H1 (cell line): Measurements from ENCODE around the gene SCP2. TPM values are rescaled to one million over a fixed set of nuclear protein-coding genes. Genes with fewer than 3 reads are reported as not detected.

Experiments
- CTCF ChIA-PET: fragments of 300-600 bp; sonication (Branson Sonifier 250); formaldehyde crosslinking; loops from one replicate; lab custom pipeline; 2021; ENCODE audit not compliant: partially characterized antibody; lab: Charles Lee
- POLR2A ChIA-PET: fragments of 300-600 bp; sonication (Branson Sonifier 250); formaldehyde crosslinking; loops from one replicate; lab custom pipeline; 2021; ENCODE audit warnings: inconsistent platforms; ENCODE audit not compliant: partially characterized antibody; lab: Charles Lee
- DNase-seq, 2 experiments: peaks; one replicate each; pipeline versions ENCODE4 v3.0.0 to v3.0.0-alpha.2; 2010 to 2022; ENCODE audit warnings: low spot score in 2 of 2, low read depth in 1 of 2, mixed read lengths in 1 of 2
- FAIRE-seq: peaks from 2 replicates; lab custom pipeline; 2011; peaks lifted over from hg19 to GRCh38; lab: Jason Lieb, UNC
- H2AFZ ChIP-seq: 2 replicates; pipeline ENCODE4 v1.8.1; 2012; ENCODE audit warnings: low read length, inconsistent platforms
- H2AK5ac ChIP-seq: 2 replicates; pipeline ENCODE4 v1.6.1; 2013; ENCODE audit warnings: low read depth, low read length
- H2BK120ac ChIP-seq: replicated peaks from 2 replicates; pipeline ENCODE3; 2013; ENCODE audit warnings: low read depth, low read length, inconsistent platforms
- H2BK12ac ChIP-seq: 2 replicates; pipeline ENCODE4 v1.6.1; 2013; ENCODE audit warnings: low read depth, low read length
- H2BK15ac ChIP-seq: 2 replicates; pipeline ENCODE4 v1.6.1; 2013; ENCODE audit warnings: low read length
- H2BK20ac ChIP-seq: 2 replicates; pipeline ENCODE4 v1.6.1; 2013; ENCODE audit warnings: low read length
- H2BK5ac ChIP-seq: 2 replicates; pipeline ENCODE4 v1.6.1; 2013; ENCODE audit warnings: low read depth, low read length
- H3K14ac ChIP-seq: 2 replicates; pipeline ENCODE4 v1.6.1; 2013; ENCODE audit warnings: inconsistent platforms; ENCODE audit not compliant: insufficient read length
- H3K18ac ChIP-seq: 2 replicates; pipeline ENCODE4 v1.6.1; 2013; ENCODE audit warnings: low read length; ENCODE audit errors: extremely low read depth
- H3K23ac ChIP-seq: 2 replicates; pipeline ENCODE4 v1.6.1; 2013; ENCODE audit warnings: inconsistent platforms; ENCODE audit not compliant: insufficient read length
- H3K23me2 ChIP-seq: 2 replicates; pipeline ENCODE4 v1.6.1; 2013; ENCODE audit warnings: low read depth, low read length
- H3K27ac ChIP-seq: 2 replicates; pipeline ENCODE4 v1.6.1; 2011; ENCODE audit warnings: low read depth, low read length, inconsistent platforms
- H3K27me3 ChIP-seq, 4 experiments: replicated peaks in 1 of 4; 1 replicate in 1 of 4; 2 replicates in 3 of 4; pipeline versions ENCODE4 v1.6.1 to v1.8.1; 2011 to 2013; ENCODE audit warnings: low read length in 3 of 4, mild to moderate bottlenecking in 3 of 4, inconsistent platforms in 2 of 4, mixed read lengths in 2 of 4, moderate library complexity in 1 of 4; ENCODE audit not compliant: control insufficient read depth in 3 of 4, insufficient read depth in 3 of 4; ENCODE audit errors: extremely low read depth in 1 of 4
- H3K36me3 ChIP-seq, 4 experiments: 2 replicates each; pipeline versions ENCODE4 v1.6.1 to v1.8.1; 2011 to 2013; ENCODE audit warnings: mild to moderate bottlenecking in 4 of 4, low read length in 3 of 4, moderate library complexity in 2 of 4, control low read depth in 1 of 4, inconsistent platforms in 1 of 4; ENCODE audit not compliant: insufficient read depth in 4 of 4, control insufficient read depth in 2 of 4
- H3K4ac ChIP-seq: replicated peaks from 2 replicates; pipeline ENCODE3; 2013; ENCODE audit warnings: low read length, low read depth, mixed read lengths, inconsistent platforms; ENCODE audit not compliant: insufficient read length
- H3K4me1 ChIP-seq, 4 experiments: replicated peaks in 1 of 4; 1 replicate in 1 of 4; 2 replicates in 3 of 4; pipeline versions ENCODE4 v1.6.1 to v1.8.1; 2011 to 2013; ENCODE audit warnings: low read length in 3 of 4, inconsistent platforms in 2 of 4, mixed read lengths in 1 of 4; ENCODE audit not compliant: insufficient read depth in 4 of 4, control insufficient read depth in 3 of 4
- H3K4me2 ChIP-seq, 2 experiments: 2 replicates each; pipeline versions ENCODE4 v1.6.1 to v1.8.1; 2011 to 2013; ENCODE audit warnings: low read depth in 2 of 2, low read length in 2 of 2, control low read depth in 1 of 2, inconsistent platforms in 1 of 2, mild to moderate bottlenecking in 1 of 2; ENCODE audit not compliant: insufficient read depth in 1 of 2
- H3K4me3 ChIP-seq, 4 experiments: fragments of 200-600, 300-600 bp in 1 of 4; sonication (generic), shearing (Covaris generic), sonication (Bioruptor Twin) in 1 of 4; 2 replicates each; pipeline versions ENCODE4 v1.5.1 to v1.8.1; 2011 to 2016; ENCODE audit warnings: low read length in 4 of 4, low read depth in 3 of 4, control low read depth in 2 of 4, inconsistent platforms in 2 of 4, mild to moderate bottlenecking in 2 of 4, mixed read lengths in 1 of 4, moderate library complexity in 1 of 4; ENCODE audit not compliant: insufficient read depth in 2 of 4; ENCODE audit errors: extremely low read depth in 1 of 4
- H3K56ac ChIP-seq: replicated peaks from 2 replicates; pipeline ENCODE3; 2013; ENCODE audit warnings: low read depth, mild to moderate bottlenecking, mixed read lengths, low read length, inconsistent platforms; ENCODE audit not compliant: insufficient read length
- H3K79me1 ChIP-seq: 2 replicates; pipeline ENCODE4 v1.6.1; 2013; ENCODE audit warnings: low read depth, low read length, control low read depth
- H3K79me2 ChIP-seq, 2 experiments: 2 replicates each; pipeline versions ENCODE4 v1.6.1 to v1.8.1; 2012 to 2013; ENCODE audit warnings: low read length in 2 of 2, mild to moderate bottlenecking in 2 of 2, inconsistent platforms in 1 of 2; ENCODE audit not compliant: insufficient read depth in 2 of 2, control insufficient read depth in 1 of 2
- H3K9ac ChIP-seq, 4 experiments: replicated peaks in 1 of 4; 1 replicate in 1 of 4; 2 replicates in 3 of 4; pipeline versions ENCODE4 v1.6.1 to v1.8.1; 2011 to 2013; ENCODE audit warnings: low read depth in 3 of 4, low read length in 3 of 4, control low read depth in 2 of 4, mild to moderate bottlenecking in 2 of 4, moderate library complexity in 2 of 4, inconsistent platforms in 1 of 4; ENCODE audit errors: extremely low read depth in 1 of 4
- H3K9me3 ChIP-seq, 2 experiments: 2 replicates each; pipeline versions ENCODE4 v1.6.1 to v1.8.1; 2012 to 2013; ENCODE audit warnings: mild to moderate bottlenecking in 2 of 2, moderate library complexity in 2 of 2, control low read depth in 1 of 2, inconsistent platforms in 1 of 2, low read depth in 1 of 2, low read length in 1 of 2, mixed read lengths in 1 of 2; ENCODE audit not compliant: insufficient read depth in 2 of 2
- H4K20me1 ChIP-seq, 2 experiments: replicated peaks in 1 of 2; 2 replicates each; pipeline versions ENCODE3 to v1.8.1; 2011 to 2013; ENCODE audit warnings: inconsistent platforms in 2 of 2, low read length in 2 of 2, mild to moderate bottlenecking in 1 of 2; ENCODE audit not compliant: insufficient read depth in 2 of 2, control insufficient read depth in 1 of 2
- H4K5ac ChIP-seq: 2 replicates; pipeline ENCODE4 v1.6.1; 2013; ENCODE audit warnings: low read length, low read depth, mixed read lengths, inconsistent platforms; ENCODE audit not compliant: insufficient read length
- H4K8ac ChIP-seq: 2 replicates; pipeline ENCODE4 v1.8.0; 2013; ENCODE audit warnings: mild to moderate bottlenecking, moderate library complexity, low read length, inconsistent platforms; ENCODE audit not compliant: insufficient read depth; ENCODE audit errors: extremely low read depth
- H4K91ac ChIP-seq: replicated peaks from 2 replicates; pipeline ENCODE3; 2013; ENCODE audit warnings: low read length, mixed read lengths, inconsistent platforms; ENCODE audit not compliant: insufficient read length
- ASH2L ChIP-seq: fragments of 200-600, 300-600 bp; sonication (generic); IDR thresholded peaks from one replicate; pipeline ENCODE4 v1.7.1; 2017; ENCODE audit warnings: low read length
- EGR1 ChIP-seq: IDR thresholded peaks from 2 replicates; pipeline ENCODE4 v1.6.1; 2011; ENCODE audit warnings: low read depth, low read length, borderline replicate concordance
- FOSL1 ChIP-seq: IDR thresholded peaks from 2 replicates; pipeline ENCODE4 v1.6.1; 2011; ENCODE audit warnings: mild to moderate bottlenecking, low read depth, low read length, moderate library complexity; ENCODE audit not compliant: insufficient read depth
- NANOG ChIP-seq: IDR thresholded peaks from 2 replicates; pipeline ENCODE4 v1.6.1; 2011; ENCODE audit warnings: low read length, low read depth, mild to moderate bottlenecking, inconsistent platforms; ENCODE audit not compliant: insufficient read depth, poor library complexity, severe bottlenecking
- SIRT6 ChIP-seq: IDR thresholded peaks from one replicate; pipeline ENCODE4 v1.7.1; 2012; ENCODE audit warnings: low read length, inconsistent platforms
- SP4 ChIP-seq: IDR thresholded peaks from 2 replicates; pipeline ENCODE4 v1.6.1; 2012; ENCODE audit warnings: low read length, inconsistent platforms
- SUZ12 ChIP-seq: fragments of 200-600 bp; sonication (generic); IDR thresholded peaks from 2 replicates; pipeline ENCODE4 v1.6.1; 2012; ENCODE audit warnings: mild to moderate bottlenecking, inconsistent platforms, low read length, moderate library complexity, mixed read lengths
- WGBS, 2 experiments: shearing (Covaris generic) in 1 of 2; methylation state at CpG; one replicate each; pipeline versions ENCODE4 v1.1.6 to v1.1.7; 2013 to 2015; ENCODE audit warnings: low lambda C conversion rate in 2 of 2, mixed read lengths in 2 of 2, inconsistent platforms in 1 of 2, low coverage in 1 of 2, missing lambda C conversion rate in 1 of 2; ENCODE audit not compliant: insufficient replicate concordance in 2 of 2, insufficient coverage in 1 of 2, insufficient read length in 1 of 2; ENCODE audit errors: extremely low coverage in 1 of 2, missing lambda C conversion rate in 1 of 2; 5-methylcytosine and 5-hydroxymethylcytosine counted together
- polyA plus RNA-seq, 7 experiments: library from polyadenylated mRNA; depleted of rRNA in 3 of 7; stranded (reverse) in 5 of 7; unstranded in 2 of 7; fragments of >200 nt in 5 of 7; fragments of 200-250 nt in 2 of 7; gene quantifications; 1 replicate in 5 of 7; 2 replicates in 1 of 7; 4 replicates in 1 of 7; pipeline versions ENCODE4 v1.2.1 to v1.2.3, GENCODE V29; 2011 to 2013; ENCODE audit warnings: missing spikeins in 2 of 7, mixed read lengths in 2 of 7
- total RNA-seq: library from RNA; stranded (reverse); fragmentation: NEBNext Ultra II Directional; extraction: Animal tissue kit (Norgen Biotek cat#: 25700); gene quantifications from 2 replicates; pipeline ENCODE4 v1.2.1, GENCODE V29; 2021

Gene SCP2
- total and polyA plus RNA-seq, 2 of the 8 experiments (the other 6 are each of a cell fraction or from before 2014, with no cell fraction given): 20.9 to 54.3 TPM

GRCh38 chr1:52904208-52904926, 22.7 kb upstream of the SCP2 start:
- Histone ChIP-seq H3K4me2 (no peak overlapping the region), H3K23me2 (no peaks in the 10 kb centered on the region), H3K4me1 (peaks cover 0 to 10% (median 4%) of the 10 kb centered on the region in 4 experiments; a peak in 5 of 7 replicates), H3K23ac (no peak overlapping the region), H3K56ac (no peak overlapping the region), H4K8ac (no peak overlapping the region), H3K14ac (no peak overlapping the region), H3K18ac (no peak overlapping the region), H2AK5ac (no peak overlapping the region), H2BK120ac (no peak overlapping the region), H3K9me3 (no peaks in the 10 kb centered on the region), H4K91ac (no peak overlapping the region), H3K4me3 (no peak overlapping the region), H3K79me2 (no peaks in the 10 kb centered on the region), H2BK20ac (no peak overlapping the region), H3K27me3 (no peaks in the 10 kb centered on the region), H3K36me3 (no peaks in the 10 kb centered on the region; a peak in 1 of 8 replicates), H3K79me1 (no peaks in the 10 kb centered on the region), H2AFZ (no peak overlapping the region), H2BK5ac (no peak overlapping the region), H4K20me1 (no peaks in the 10 kb centered on the region), H2BK15ac (no peak overlapping the region), H3K27ac (no peak overlapping the region), H2BK12ac (peak overlapping the region; percentile 23; the same call in 1 of the 2 replicates), H3K9ac (no peak overlapping the region), H4K5ac (peak overlapping the region; percentile 29), H3K4ac (no peak overlapping the region)
- FAIRE-seq: no peak
- ChIA-PET CTCF (interaction anchor here (0.6 to 3.6 kb wide), 25 partner anchors 10 to 410 kb away, joined by 3 to 39 read pairs (median 4); partner anchors contain the start of gene ECHDC2), POLR2A (interaction anchor here (0.9 to 2.0 kb wide), 3 partner anchors 10 to 181 kb away, joined by 3 to 5 read pairs (median 3); partner anchors contain the start of gene ZYG11A)
- no peak for DNase-seq
- WGBS, 2 experiments: 84% methylated on average over 7 of the region's 13 CpGs; no CpG with 5 or more reads in 1 of the 2 experiments
- TF ChIP-seq ASH2L: no peak
- no peak for TF ChIP-seq NANOG
- TF ChIP-seq SP4: no peak
- no peak for TF ChIP-seq SIRT6
- no peak for TF ChIP-seq EGR1
- no peak for TF ChIP-seq SUZ12
- no peak for TF ChIP-seq FOSL1
